Transverse colon (tissue), 4 donors: Measurements from ENCODE around the gene BRIX1. TPM values are rescaled to one million over a fixed set of nuclear protein-coding genes. Genes with fewer than 3 reads are reported as not detected.

Source experiments
- DNase-seq: peaks from one replicate; pipeline ENCODE4 v3.0.0-alpha.2; 2019
- H3K27ac ChIP-seq, 4 donors: fragments of 200-600 bp; sonication (generic); 2 replicates each; pipeline ENCODE4 v1.5.1; 2016 to 2018; ENCODE audit warnings: inconsistent platforms in 4 of 4
- H3K27me3 ChIP-seq: fragments of 200-600 bp; sonication (generic); 2 replicates; pipeline ENCODE4 v1.5.1; 2017; ENCODE audit warnings: inconsistent platforms
- H3K36me3 ChIP-seq, 4 donors: fragments of 200-600 bp; sonication (generic); 2 replicates each; pipeline ENCODE4 v1.5.1; 2017 to 2019; ENCODE audit warnings: inconsistent platforms in 4 of 4
- H3K4me1 ChIP-seq, 4 donors: fragments of 200-600 bp; sonication (generic); 2 replicates each; pipeline ENCODE4 v1.5.1; 2017 to 2020; ENCODE audit warnings: inconsistent platforms in 4 of 4
- H3K4me3 ChIP-seq, 4 donors: fragments of 200-600 bp; sonication (generic); 1 replicate in 1 of 4; 2 replicates in 3 of 4; pipeline versions ENCODE4 v1.5.1 to v1.6.1; 2017 to 2019; ENCODE audit warnings: inconsistent platforms in 4 of 4
- H3K9me3 ChIP-seq, 2 donors: fragments of 200-600 bp; sonication (generic); 2 replicates each; pipeline ENCODE4 v1.5.1; 2017 to 2019; ENCODE audit warnings: inconsistent platforms in 2 of 2
- CTCF ChIP-seq, 5 experiments: fragments of 200-600 bp in 3 of 5; fragments of 450-650 bp in 2 of 5; sonication (generic) in 3 of 5; IDR thresholded peaks; 1 replicate in 2 of 5; 2 replicates in 3 of 5; pipeline ENCODE4 v1.5.1; 2016 to 2017; ENCODE audit warnings: antibody characterized with exemption in 5 of 5, inconsistent platforms in 3 of 5, mild to moderate bottlenecking in 2 of 5, moderate library complexity in 1 of 5
- EP300 ChIP-seq: sonication (generic); formaldehyde crosslinking; IDR thresholded peaks from one replicate; pipeline ENCODE4 v1.6.1; 2017; ENCODE audit warnings: antibody characterized with exemption, low read depth
- POLR2A ChIP-seq: fragments of 450-650 bp; IDR thresholded peaks from one replicate; pipeline ENCODE4 v1.6.1; 2016; ENCODE audit warnings: antibody characterized with exemption, mild to moderate bottlenecking, moderate library complexity
- POLR2AphosphoS5 ChIP-seq, 3 donors: sonication (generic); formaldehyde crosslinking; IDR thresholded peaks; one replicate each; pipeline ENCODE4 v1.6.1; 2016; ENCODE audit warnings: antibody characterized with exemption in 3 of 3
- WGBS, 2 donors: methylation state at CpG; one replicate each; pipeline ENCODE4 v1.1.5; 2018; ENCODE audit warnings: low coverage in 1 of 2; 5-methylcytosine and 5-hydroxymethylcytosine counted together
- in situ Hi-C, 4 donors: fragments of 200-750 bp; cut with MboI; loops; one replicate each; pipeline versions ENCODE4 v1.15.0 to v1.15.1; 2017; ENCODE audit warnings: low sequenced_read_pairs in 3 of 4, low pct_ligation_motif_present in 1 of 4, low pct_unique_long_range_greater_than_20kb in 1 of 4
- intact Hi-C: fragments of 100-400 bp; cut with DNase I; formaldehyde crosslinking; loops from one replicate; pipeline ENCODE4 v1.15.1; 2023; ENCODE audit warnings: low total_unique reads
- total RNA-seq, 4 donors: library from RNA; depleted of rRNA; stranded (reverse); fragments of >200 nt; gene quantifications; one replicate each; pipeline ENCODE4 v1.1.0, GENCODE V29; 2016

Gene BRIX1
- total RNA-seq, 4 donors from 2014 or later: 1.5 to 15.6 (median 7.5) TPM

- Histone ChIP-seq H3K27me3 (peaks cover 4% of the 10 kb centered on the region), H3K36me3 (no peaks in the 10 kb centered on the region), H3K9me3 (no peaks in the 10 kb centered on the region), H3K4me3 (no peak overlapping the region), H3K4me1 (no peaks in the 10 kb centered on the region), H3K27ac (no peak overlapping the region)
- TF ChIP-seq POLR2A (no peak), EP300 (no peak)
- in situ Hi-C loops (loop anchor here in 1 of 4 donors (25.0 kb wide), 1 partner anchor 349 kb away; no protein-coding TSS in a partner anchor), intact Hi-C loops (no loop called here)
- no peak for DNase-seq
- 87 to 89% methylated on average over 3 of the region's 3 CpGs for WGBS, 2 donors
These were observed 29.0 kb upstream of the BRIX1 start for GRCh38 chr5:34886392-34887119.

- no peak for TF ChIP-seq POLR2A
- H3K27ac ChIP-seq: no peak overlapping the region
- H3K9me3 ChIP-seq: no peaks in the 10 kb centered on the region
- WGBS, 2 donors: 90% methylated on average over 1 of the region's 1 CpG; no CpG with 5 or more reads in 1 of the 2 donors
- peaks cover 4% of the 10 kb centered on the region for H3K27me3 ChIP-seq
- in situ Hi-C loops: loop anchor here in 1 of 4 donors (25.0 kb wide), 1 partner anchor 352 kb away; no protein-coding TSS in a partner anchor
- H3K36me3 ChIP-seq: no peaks in the 10 kb centered on the region
- H3K4me1 ChIP-seq: no peaks in the 10 kb centered on the region
- DNase-seq: no peak
- intact Hi-C loops: no loop called here
- H3K4me3 ChIP-seq: no peak overlapping the region
These were observed 26.1 kb upstream of the BRIX1 start for GRCh38 chr5:34889394-34889793.

- Histone ChIP-seq H3K4me1 (no peaks in the 10 kb centered on the region), H3K9me3 (no peaks in the 10 kb centered on the region), H3K27ac (no peak overlapping the region), H3K27me3 (no peaks in the 10 kb centered on the region), H3K36me3 (no peaks in the 10 kb centered on the region), H3K4me3 (no peak overlapping the region)
- in situ Hi-C loops: loop anchor here in 2 of 4 donors (10.0 to 25.0 kb wide), 2 partner anchors 355 to 377 kb away; no protein-coding TSS in a partner anchor
- 79 to 90% methylated on average over 5 of the region's 5 CpGs for WGBS, 2 donors
- intact Hi-C loops: no loop called here
- TF ChIP-seq POLR2A: no peak
- DNase-seq: no peak
These were observed 23.5 kb upstream of the BRIX1 start for GRCh38 chr5:34891981-34892380.

- no peak overlapping the region for H3K4me3 ChIP-seq
- DNase-seq: no peak
- intact Hi-C loops: no loop called here
- H3K27me3 ChIP-seq: no peaks in the 10 kb centered on the region
- no peaks in the 10 kb centered on the region for H3K4me1 ChIP-seq
- TF ChIP-seq POLR2AphosphoS5 (IDR thresholded peaks at IDR 0.05): no peak
- no peak for TF ChIP-seq POLR2A
- TF ChIP-seq CTCF (IDR thresholded peaks at IDR 0.05): no peak
- TF ChIP-seq EP300: no peak
- WGBS, 2 donors: 88 to 96% methylated on average over 5 to 6 of the region's 6 CpGs
- H3K36me3 ChIP-seq: no peaks in the 10 kb centered on the region
- no peak overlapping the region for H3K27ac ChIP-seq
- no peaks in the 10 kb centered on the region for H3K9me3 ChIP-seq
- in situ Hi-C loops: loop anchor here in 2 of 4 donors (10.0 to 25.0 kb wide), 2 partner anchors 355 to 378 kb away; no protein-coding TSS in a partner anchor
These were observed 23.1 kb upstream of the BRIX1 start for GRCh38 chr5:34892414-34892813.

GRCh38 chr5:34894716-34895115, 20.8 kb upstream of the BRIX1 start:
- Histone ChIP-seq H3K4me1 (no peaks in the 10 kb centered on the region), H3K27ac (no peak overlapping the region), H3K36me3 (no peaks in the 10 kb centered on the region), H3K4me3 (no peak overlapping the region), H3K9me3 (no peaks in the 10 kb centered on the region), H3K27me3 (no peaks in the 10 kb centered on the region)
- no peak for DNase-seq
- WGBS, 2 donors: 100% methylated on average over 1 of the region's 1 CpG
- intact Hi-C loops (loop anchor here (5.0 kb wide), 1 partner anchor 372 kb away; no protein-coding TSS in a partner anchor), in situ Hi-C loops (loop anchor here in 2 of 4 donors (10.0 to 25.0 kb wide), 2 partner anchors 357 to 380 kb away; no protein-coding TSS in a partner anchor)
- TF ChIP-seq EP300 (no peak), CTCF (IDR thresholded peaks at IDR 0.05) (no peak), POLR2A (no peak), POLR2AphosphoS5 (IDR thresholded peaks at IDR 0.05) (no peak)
